ENCODE measurements around the gene ZC3H12D. TPM values are rescaled to one million over a fixed set of nuclear protein-coding genes. Genes with fewer than 3 reads are reported as not detected.
"Not testable (repeated sequence)": the region's sequence is repeated elsewhere in the genome, so short reads cannot be mapped to it uniquely, and the experiment has no call there.

Gene ZC3H12D
- total and polyA plus RNA-seq, 7 donors, result 0.17 to 0.41 (median 0.26) TPM

GRCh38 chr6:149461670-149462069, 23.1 kb downstream of the ZC3H12D start:
- intact Hi-C loops (cut with DNase I), result no loop called here
- TF ChIP-seq, protein P1, sequence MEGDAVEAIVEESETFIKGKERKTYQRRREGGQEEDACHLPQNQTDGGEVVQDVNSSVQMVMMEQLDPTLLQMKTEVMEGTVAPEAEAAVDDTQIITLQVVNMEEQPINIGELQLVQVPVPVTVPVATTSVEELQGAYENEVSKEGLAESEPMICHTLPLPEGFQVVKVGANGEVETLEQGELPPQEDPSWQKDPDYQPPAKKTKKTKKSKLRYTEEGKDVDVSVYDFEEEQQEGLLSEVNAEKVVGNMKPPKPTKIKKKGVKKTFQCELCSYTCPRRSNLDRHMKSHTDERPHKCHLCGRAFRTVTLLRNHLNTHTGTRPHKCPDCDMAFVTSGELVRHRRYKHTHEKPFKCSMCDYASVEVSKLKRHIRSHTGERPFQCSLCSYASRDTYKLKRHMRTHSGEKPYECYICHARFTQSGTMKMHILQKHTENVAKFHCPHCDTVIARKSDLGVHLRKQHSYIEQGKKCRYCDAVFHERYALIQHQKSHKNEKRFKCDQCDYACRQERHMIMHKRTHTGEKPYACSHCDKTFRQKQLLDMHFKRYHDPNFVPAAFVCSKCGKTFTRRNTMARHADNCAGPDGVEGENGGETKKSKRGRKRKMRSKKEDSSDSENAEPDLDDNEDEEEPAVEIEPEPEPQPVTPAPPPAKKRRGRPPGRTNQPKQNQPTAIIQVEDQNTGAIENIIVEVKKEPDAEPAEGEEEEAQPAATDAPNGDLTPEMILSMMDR (IDR thresholded peaks at IDR 0.05), result no peak
- no peak overlapping the region for H3K27ac ChIP-seq
- no peaks in the 10 kb centered on the region for H3K27me3 ChIP-seq (ENCODE audit: insufficient read depth in 3 of 3, low read length in 2 of 3)
- no peak for ATAC-seq
- H3K9me3 ChIP-seq, result no peaks in the 10 kb centered on the region
- WGBS, 3 donors, result 78 to 91% (median 88%) methylated on average over 5 of the region's 5 CpGs
- H3K4me3 ChIP-seq, result no peak overlapping the region
- no peaks in the 10 kb centered on the region for H3K4me1 ChIP-seq
- H3K36me3 ChIP-seq (ENCODE audit: insufficient read depth in 1 of 2, low read depth in 1 of 2), result no peaks in the 10 kb centered on the region
- DNase-seq, result no peak

DNA sequence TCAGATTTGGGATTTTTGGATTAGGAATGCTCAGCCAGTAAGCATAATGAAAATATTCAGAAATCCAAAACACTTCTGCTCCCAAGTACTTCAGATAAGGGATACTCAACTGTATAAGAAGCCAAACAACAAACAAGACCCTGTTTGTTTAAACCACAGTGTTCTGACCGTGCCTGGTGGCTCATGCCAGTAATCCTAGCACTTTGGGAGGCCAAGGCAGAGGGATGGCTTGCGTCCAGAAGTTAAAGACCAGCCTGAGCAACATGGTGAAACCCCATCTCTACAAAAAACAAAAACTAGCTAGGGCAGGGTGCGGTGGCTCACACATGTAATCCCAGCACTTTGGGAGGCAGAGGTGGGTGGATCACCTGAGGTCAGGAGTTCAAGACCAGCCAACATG, 24.6 kb downstream of the ZC3H12D start:
- ATAC-seq; H3K4me3 ChIP-seq; H3K27ac ChIP-seq; H3K36me3 ChIP-seq (ENCODE audit: insufficient read depth in 1 of 2, low read depth in 1 of 2); intact Hi-C loops (cut with DNase I); H3K9me3 ChIP-seq; H3K4me1 ChIP-seq; H3K27me3 ChIP-seq (ENCODE audit: insufficient read depth in 3 of 3, low read length in 2 of 3): not testable (repeated sequence)
- WGBS, 3 donors, result 65 to 82% (median 75%) methylated on average over 3 of the region's 3 CpGs
- DNase-seq, result peak in 1 of 2 donors; percentile 16

- DNase-seq, result peak in 1 of 2 donors; percentile 24
- H3K4me3 ChIP-seq, result no peak overlapping the region
- H3K27me3 ChIP-seq (ENCODE audit: insufficient read depth in 3 of 3, low read length in 2 of 3), result no peaks in the 10 kb centered on the region
- WGBS, 3 donors, result 73 to 90% (median 84%) methylated on average over 5 of the region's 5 CpGs
- TF ChIP-seq, protein P1 (IDR thresholded peaks at IDR 0.05), result no peak
- ATAC-seq, result no peak
- no peaks in the 10 kb centered on the region for H3K36me3 ChIP-seq (ENCODE audit: insufficient read depth in 1 of 2, low read depth in 1 of 2)
- intact Hi-C loops (cut with DNase I), result no loop called here
- no peak overlapping the region for H3K27ac ChIP-seq
- H3K4me1 ChIP-seq, result peaks cover 5% of the 10 kb centered on the region
- H3K9me3 ChIP-seq, result no peaks in the 10 kb centered on the region
Observed at GRCh38 chr6:149459761-149460160, 25.1 kb downstream of the ZC3H12D start.

DNA sequence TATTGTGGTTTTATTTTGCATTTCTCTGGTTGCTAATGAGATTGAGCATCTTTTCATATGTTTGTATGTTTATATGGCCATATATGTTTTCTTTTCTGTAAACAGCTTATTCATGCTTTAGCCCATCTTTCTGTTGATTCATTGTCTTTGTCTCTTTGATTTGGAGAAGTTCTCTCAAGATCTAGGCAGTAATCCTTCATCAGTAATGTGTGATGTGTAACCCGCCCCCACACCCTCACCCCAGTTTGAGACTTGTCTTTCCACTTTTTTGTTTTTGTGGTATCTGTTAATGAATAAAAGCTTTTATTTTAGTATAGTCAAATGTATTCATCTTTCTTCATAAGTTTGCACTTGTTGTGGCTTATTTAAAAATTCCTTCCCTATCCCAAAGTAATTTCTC, 26.0 kb downstream of the ZC3H12D start:
- ATAC-seq (no peak), DNase-seq (no peak)
- Histone ChIP-seq H3K27me3 (ENCODE audit: insufficient read depth in 3 of 3, low read length in 2 of 3) (no peaks in the 10 kb centered on the region), H3K9me3 (no peaks in the 10 kb centered on the region), H3K4me3 (no peak overlapping the region), H3K27ac (no peak overlapping the region), H3K4me1 (peaks cover 15% of the 10 kb centered on the region), H3K36me3 (ENCODE audit: insufficient read depth in 1 of 2, low read depth in 1 of 2) (no peaks in the 10 kb centered on the region)
- TF ChIP-seq, protein P1 (IDR thresholded peaks at IDR 0.05), result no peak
- intact Hi-C loops (cut with DNase I), result no loop called here
- WGBS, 3 donors, result 95 to 97% (median 96%) methylated on average over 1 of the region's 1 CpG

- Histone ChIP-seq H3K27me3 (ENCODE audit: insufficient read depth in 3 of 3, low read length in 2 of 3) (no peaks in the 10 kb centered on the region), H3K9me3 (no peaks in the 10 kb centered on the region), H3K27ac (no peak overlapping the region), H3K4me1 (peaks cover 21% of the 10 kb centered on the region), H3K4me3 (no peak overlapping the region), H3K36me3 (ENCODE audit: insufficient read depth in 1 of 2, low read depth in 1 of 2) (no peaks in the 10 kb centered on the region)
- TF ChIP-seq, protein P1 (IDR thresholded peaks at IDR 0.05), result no peak
- WGBS, 3 donors, result 94 to 97% (median 96%) methylated on average over 7 of the region's 7 CpGs
- DNase-seq (peak in 1 of 2 donors; percentile 4), ATAC-seq (no peak)
- intact Hi-C loops (cut with DNase I), result no loop called here
Observed at GRCh38 chr6:149458196-149458595, 26.6 kb downstream of the ZC3H12D start.

Data from psoas muscle (tissue), 8 donors.